Stimulated activated naive B cell treated with anti-CD40 and anti-IgM and Interleukin-4, amounts not matched to agents 10 μg/mL and 1 μg/mL and 100 μg/mL, for 72 hours (primary cell): ENCODE data around the gene HEATR5B.

Experiments used
- ATAC-seq, 2 donors: fragments of 150-1000 bp; cut with Tn5 transposase; replicated peaks; 2 replicates each; pipeline ENCODE4 v1.10.0; 2021; ENCODE audit warnings: moderate library complexity in 1 of 2
- DNase-seq: peaks from one replicate; pipeline ENCODE4 v3.0.0; 2021
- H3K27ac Mint-ChIP-seq: one replicate; pipeline ENCODE4 v1.8.0; 2022; ENCODE audit warnings: mild to moderate bottlenecking, mixed read lengths
- H3K27me3 Mint-ChIP-seq, 2 donors: one replicate each; pipeline ENCODE4 v1.8.0; 2022; ENCODE audit warnings: mixed read lengths in 2 of 2
- H3K36me3 Mint-ChIP-seq, 2 donors: one replicate each; pipeline ENCODE4 v1.8.0; 2022; ENCODE audit warnings: mixed read lengths in 2 of 2, mild to moderate bottlenecking in 1 of 2
- H3K4me1 Mint-ChIP-seq, 2 donors: one replicate each; pipeline ENCODE4 v1.8.0; 2022; ENCODE audit warnings: mixed read lengths in 2 of 2, mild to moderate bottlenecking in 1 of 2
- H3K4me3 Mint-ChIP-seq, 2 donors: one replicate each; pipeline ENCODE4 v1.8.0; 2022; ENCODE audit warnings: mild to moderate bottlenecking in 2 of 2, mixed read lengths in 2 of 2, moderate library complexity in 1 of 2
- H3K9me3 Mint-ChIP-seq, 2 donors: one replicate each; pipeline ENCODE4 v1.8.0; 2022; ENCODE audit warnings: mixed read lengths in 2 of 2, mild to moderate bottlenecking in 1 of 2

HEATR5B gene

GRCh38 chr2:37091873-37092272 is 7.7 kb upstream of the HEATR5B start:
- H3K9me3 Mint-ChIP-seq, result no peaks in the 10 kb centered on the region
- no peaks in the 10 kb centered on the region for H3K27me3 Mint-ChIP-seq
- peaks cover 27 to 67% of the 10 kb centered on the region in 2 donors for H3K4me1 Mint-ChIP-seq
- DNase-seq, result no peak
- peak overlapping the region; percentile 80 for H3K27ac Mint-ChIP-seq
- ATAC-seq, result peak; percentile 57 to 67
- peak overlapping the region; percentile 70 to 82 for H3K4me3 Mint-ChIP-seq
- peaks cover 34 to 41% of the 10 kb centered on the region in 2 donors for H3K36me3 Mint-ChIP-seq

GRCh38 chr2:37090019-37090477 is 5.9 kb upstream of the HEATR5B start:
- Mint-ChIP-seq H3K27me3 (no peaks in the 10 kb centered on the region), H3K4me3 (peak overlapping the region; percentile 28 to 43), H3K27ac (peak overlapping the region; percentile 52), H3K36me3 (peaks cover 28 to 32% of the 10 kb centered on the region in 2 donors), H3K4me1 (peaks cover 29 to 57% of the 10 kb centered on the region in 2 donors), H3K9me3 (no peaks in the 10 kb centered on the region)
- DNase-seq (peak; percentile 27), ATAC-seq (peak; percentile 92 to 93)

DNA sequence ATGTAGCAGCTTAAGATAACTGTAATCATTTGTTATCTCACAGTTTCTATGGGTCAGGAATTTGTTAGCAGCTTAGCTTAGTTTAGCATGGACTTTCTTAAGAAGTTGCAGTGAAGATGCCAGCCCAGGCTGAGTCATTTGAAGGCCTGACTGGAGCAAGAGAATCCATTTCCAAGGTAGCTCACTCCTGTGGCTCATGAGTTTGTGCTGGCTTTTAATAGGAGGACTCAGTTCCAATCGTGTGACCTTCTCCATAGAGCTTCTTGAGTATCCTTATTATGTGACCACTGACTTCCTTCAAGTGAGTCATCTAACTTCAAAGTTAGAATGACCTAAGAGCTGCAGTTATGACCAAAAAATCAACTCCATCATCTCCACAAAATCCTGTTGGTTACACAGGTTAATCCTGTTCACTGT is 1.6 kb upstream of the HEATR5B start:
- ATAC-seq, result no peak
- no peak overlapping the region for H3K4me3 Mint-ChIP-seq
- H3K27me3 Mint-ChIP-seq, result no peaks in the 10 kb centered on the region
- no peak overlapping the region for H3K27ac Mint-ChIP-seq
- no peak for DNase-seq
- H3K9me3 Mint-ChIP-seq, result no peaks in the 10 kb centered on the region
- peaks cover 21 to 34% of the 10 kb centered on the region in 2 donors for H3K36me3 Mint-ChIP-seq
- peaks cover 39 to 42% of the 10 kb centered on the region in 2 donors for H3K4me1 Mint-ChIP-seq

DNA sequence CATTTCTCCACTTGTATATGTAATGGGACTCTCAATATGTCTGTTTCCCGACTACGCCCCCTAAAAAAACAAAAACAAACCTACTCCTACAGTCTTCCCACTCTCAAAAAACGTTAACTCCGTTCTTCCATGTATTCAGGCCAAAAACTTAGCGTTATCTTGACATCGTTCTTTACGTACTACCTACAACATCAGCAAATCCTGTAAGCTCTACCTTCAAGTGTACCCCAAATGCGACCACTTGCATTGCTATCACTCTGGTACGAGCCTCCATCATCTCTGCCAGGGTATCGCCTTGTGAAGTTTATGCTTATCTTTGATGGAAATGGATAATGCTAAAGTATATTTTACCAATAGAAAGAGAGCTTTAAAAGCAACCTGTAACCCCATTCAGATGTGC is 625 bp upstream of the HEATR5B start:
- no peak for ATAC-seq
- Mint-ChIP-seq H3K27ac (no peak overlapping the region), H3K27me3 (no peaks in the 10 kb centered on the region), H3K4me3 (no peak overlapping the region), H3K4me1 (peaks cover 43 to 45% of the 10 kb centered on the region in 2 donors), H3K36me3 (peaks cover 22 to 42% of the 10 kb centered on the region in 2 donors), H3K9me3 (no peaks in the 10 kb centered on the region)
- no peak for DNase-seq

- Mint-ChIP-seq H3K27ac (peak overlapping the region; percentile 87), H3K4me1 (peaks cover 26 to 30% of the 10 kb centered on the region in 2 donors), H3K36me3 (peaks cover 22 to 45% of the 10 kb centered on the region in 2 donors), H3K4me3 (peak overlapping the region; percentile 58 to 71), H3K27me3 (no peaks in the 10 kb centered on the region), H3K9me3 (no peaks in the 10 kb centered on the region)
- no peak for DNase-seq
- ATAC-seq, result no peak
Measured at GRCh38 chr2:37080689-37081088, 3.5 kb downstream of the HEATR5B start.

DNA sequence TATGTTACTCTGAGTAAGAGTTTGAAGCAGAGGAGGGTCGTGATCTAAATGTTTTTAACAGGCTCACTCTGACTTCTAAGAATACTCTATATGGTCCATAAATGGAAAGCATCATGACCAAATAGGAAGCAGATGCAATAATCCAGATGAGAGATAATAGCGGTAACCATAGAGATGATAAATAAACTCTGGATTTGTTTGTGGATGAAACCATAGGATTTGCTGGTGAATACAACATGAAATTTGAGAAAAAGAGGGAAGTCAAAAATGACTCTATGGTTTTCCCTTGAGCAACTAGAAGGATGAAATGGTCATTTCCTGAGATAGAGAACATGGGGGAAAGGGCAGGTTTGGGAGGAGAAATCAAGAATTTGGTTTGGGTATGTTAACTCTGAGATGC is 3.9 kb downstream of the HEATR5B start:
- ATAC-seq (no peak), DNase-seq (no peak)
- H3K36me3 Mint-ChIP-seq, result peaks cover 22 to 45% of the 10 kb centered on the region in 2 donors
- peaks cover 26 to 30% of the 10 kb centered on the region in 2 donors for H3K4me1 Mint-ChIP-seq
- H3K27me3 Mint-ChIP-seq, result no peaks in the 10 kb centered on the region
- no peaks in the 10 kb centered on the region for H3K9me3 Mint-ChIP-seq
- H3K4me3 Mint-ChIP-seq, result peak overlapping the region; percentile 58 to 71
- peak overlapping the region; percentile 87 for H3K27ac Mint-ChIP-seq

GRCh38 chr2:37070931-37071330 is 13.2 kb downstream of the HEATR5B start:
- no peaks in the 10 kb centered on the region for H3K27me3 Mint-ChIP-seq
- peaks cover 35 to 37% of the 10 kb centered on the region in 2 donors for H3K36me3 Mint-ChIP-seq
- H3K9me3 Mint-ChIP-seq, result no peaks in the 10 kb centered on the region
- DNase-seq (no peak), ATAC-seq (no peak)
- H3K4me1 Mint-ChIP-seq, result peaks cover 16 to 21% of the 10 kb centered on the region in 2 donors
- no peak overlapping the region for H3K4me3 Mint-ChIP-seq
- no peak overlapping the region for H3K27ac Mint-ChIP-seq

GRCh38 chr2:37068686-37069085 is 15.5 kb downstream of the HEATR5B start:
- Mint-ChIP-seq H3K27ac (no peak overlapping the region), H3K36me3 (peaks cover 22 to 32% of the 10 kb centered on the region in 2 donors), H3K27me3 (no peaks in the 10 kb centered on the region), H3K9me3 (no peaks in the 10 kb centered on the region), H3K4me3 (no peak overlapping the region), H3K4me1 (peaks cover 10 to 16% of the 10 kb centered on the region in 2 donors)
- no peak for DNase-seq
- ATAC-seq, result no peak

GRCh38 chr2:37061776-37062175 is 22.4 kb downstream of the HEATR5B start:
- H3K4me1 Mint-ChIP-seq, result peaks cover 0 to 1% of the 10 kb centered on the region in 2 donors
- H3K27me3 Mint-ChIP-seq, result no peaks in the 10 kb centered on the region
- no peaks in the 10 kb centered on the region for H3K9me3 Mint-ChIP-seq
- H3K27ac Mint-ChIP-seq, result no peak overlapping the region
- ATAC-seq, result no peak
- peaks cover 12 to 22% of the 10 kb centered on the region in 2 donors for H3K36me3 Mint-ChIP-seq
- H3K4me3 Mint-ChIP-seq, result no peak overlapping the region
- no peak for DNase-seq

- DNase-seq, result no peak
- H3K9me3 Mint-ChIP-seq, result no peaks in the 10 kb centered on the region
Measured at GRCh38 chr2:37061013-37061711, 23.0 kb downstream of the HEATR5B start.

GRCh38 chr2:37060446-37060845 is 23.7 kb downstream of the HEATR5B start:
- H3K4me3 Mint-ChIP-seq, result no peak overlapping the region
- no peak for ATAC-seq
- peaks cover 0 to 1% of the 10 kb centered on the region in 2 donors for H3K4me1 Mint-ChIP-seq
- no peak overlapping the region for H3K27ac Mint-ChIP-seq
- no peaks in the 10 kb centered on the region for H3K27me3 Mint-ChIP-seq
- no peak for DNase-seq
- no peaks in the 10 kb centered on the region for H3K9me3 Mint-ChIP-seq
- H3K36me3 Mint-ChIP-seq, result peaks cover 17 to 27% of the 10 kb centered on the region in 2 donors

More at GRCh38 chr2:37061013-37061711, 23.0 kb downstream of the HEATR5B start:
- H3K4me1 Mint-ChIP-seq, result peaks cover 0 to 1% of the 10 kb centered on the region in 2 donors
- ATAC-seq, result no peak
- H3K27me3 Mint-ChIP-seq, result no peaks in the 10 kb centered on the region
- no peak overlapping the region for H3K27ac Mint-ChIP-seq
- no peak overlapping the region for H3K4me3 Mint-ChIP-seq
- peaks cover 17 to 27% of the 10 kb centered on the region in 2 donors for H3K36me3 Mint-ChIP-seq

GRCh38 chr2:37059841-37060240 is 24.3 kb downstream of the HEATR5B start:
- Mint-ChIP-seq H3K9me3 (no peaks in the 10 kb centered on the region), H3K36me3 (peaks cover 17 to 27% of the 10 kb centered on the region in 2 donors), H3K4me1 (peaks cover 0 to 1% of the 10 kb centered on the region in 2 donors), H3K4me3 (no peak overlapping the region), H3K27ac (no peak overlapping the region), H3K27me3 (no peaks in the 10 kb centered on the region)
- DNase-seq (no peak), ATAC-seq (no peak)

GRCh38 chr2:37052600-37053332 is 31.4 kb downstream of the HEATR5B start:
- no peaks in the 10 kb centered on the region for H3K4me1 Mint-ChIP-seq
- H3K27ac Mint-ChIP-seq, result no peak overlapping the region
- no peaks in the 10 kb centered on the region for H3K9me3 Mint-ChIP-seq
- ATAC-seq, result no peak
- H3K27me3 Mint-ChIP-seq, result no peaks in the 10 kb centered on the region
- no peak overlapping the region for H3K4me3 Mint-ChIP-seq
- DNase-seq, result no peak
- peaks cover 33 to 38% of the 10 kb centered on the region in 2 donors for H3K36me3 Mint-ChIP-seq

DNA sequence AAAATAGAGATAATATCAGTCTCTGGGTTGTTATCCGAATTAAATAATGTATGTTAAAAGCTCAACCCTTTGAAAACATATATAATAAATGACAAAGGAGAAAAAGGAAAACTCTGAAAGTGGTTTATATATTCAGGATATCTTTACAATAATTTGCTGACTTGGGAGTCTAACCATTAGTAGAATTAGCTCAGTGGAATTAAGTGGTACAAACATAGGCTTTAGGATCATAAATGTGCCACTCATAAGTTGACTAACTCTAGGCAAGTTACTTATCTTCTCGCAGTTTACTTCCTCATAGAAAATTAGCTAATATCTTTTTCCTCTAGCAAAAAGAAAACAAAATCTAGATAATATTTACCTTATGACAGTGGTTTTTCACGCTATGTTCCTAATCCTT is 44.6 kb downstream of the HEATR5B start:
- Mint-ChIP-seq H3K9me3 (no peaks in the 10 kb centered on the region), H3K36me3 (peaks cover 16 to 24% of the 10 kb centered on the region in 2 donors), H3K4me1 (no peaks in the 10 kb centered on the region), H3K27me3 (no peaks in the 10 kb centered on the region), H3K4me3 (no peak overlapping the region), H3K27ac (no peak overlapping the region)
- DNase-seq (no peak), ATAC-seq (no peak)
